Measurements from ENCODE around the gene RPS16.

Gene RPS16

GRCh38 chr19:39398297-39398864, 37.4 kb downstream of the RPS16 start:
- Histone ChIP-seq H3K9me3 (no peaks in the 10 kb centered on the region), H3K27me3 (no peaks in the 10 kb centered on the region), H3K4me3 (ENCODE audit: low read depth in 1 of 2, low read length in 1 of 2) (peak overlapping the region; percentile 67 to 74), H3K4me1 (ENCODE audit: control insufficient read depth in 1 of 2, insufficient read depth in 1 of 2, low read depth in 1 of 2, low read length in 1 of 2) (peaks cover 55 to 56% of the 10 kb centered on the region in 2 experiments), H3K36me3 (peaks cover 26% of the 10 kb centered on the region), H3K27ac (peak overlapping the region; percentile 98)
- peak; percentile 26 for TF ChIP-seq CTCF (IDR thresholded peaks at IDR 0.05)

GRCh38 chr19:39397360-39398296, 38.1 kb downstream of the RPS16 start:
- peak; percentile 98 for TF ChIP-seq CTCF (IDR thresholded peaks at IDR 0.05)
- peaks cover 27% of the 10 kb centered on the region for H3K36me3 ChIP-seq
- peak overlapping the region; percentile 67 to 74 for H3K4me3 ChIP-seq (ENCODE audit: low read depth in 1 of 2, low read length in 1 of 2)

GRCh38 chr19:39390751-39391437, 44.9 kb downstream of the RPS16 start, which contains the start of the genes MED29 and PAF1:
Gene MED29, plus strand, starts transcription at chr19:39391378. Its CDS starts 45 bp downstream, at chr19:39391423.
Gene PAF1, minus strand, starts transcription at chr19:39391106. Its CDS starts 242 bp downstream, at chr19:39390864.
- peaks cover 21 to 27% of the 10 kb centered on the region in 2 experiments for H3K4me1 ChIP-seq (ENCODE audit: control insufficient read depth in 1 of 2, insufficient read depth in 1 of 2, low read depth in 1 of 2, low read length in 1 of 2)
- H3K27me3 ChIP-seq, result no peaks in the 10 kb centered on the region
- peak within 1 kb of the TSS; percentile 96 for H3K27ac ChIP-seq
- H3K4me3 ChIP-seq (ENCODE audit: low read depth in 1 of 2, low read length in 1 of 2), result peak within 1 kb of the TSS; percentile 93 to 99
- TF ChIP-seq CTCF (IDR thresholded peaks at IDR 0.05), result peak; percentile 56
- no peaks in the 10 kb centered on the region for H3K9me3 ChIP-seq
- H3K36me3 ChIP-seq, result peaks cover 61% of the 10 kb centered on the region

More at GRCh38 chr19:39397360-39398296, 38.1 kb downstream of the RPS16 start:
- Histone ChIP-seq H3K4me1 (ENCODE audit: control insufficient read depth in 1 of 2, insufficient read depth in 1 of 2, low read depth in 1 of 2, low read length in 1 of 2) (peaks cover 56 to 57% of the 10 kb centered on the region in 2 experiments), H3K27me3 (no peaks in the 10 kb centered on the region), H3K9me3 (no peaks in the 10 kb centered on the region), H3K27ac (peak overlapping the region; percentile 98)

GRCh38 chr19:39390451-39390750, 45.3 kb downstream of the RPS16 start:
- H3K36me3 ChIP-seq, result peaks cover 64% of the 10 kb centered on the region
- H3K27ac ChIP-seq, result peak overlapping the region; percentile 96
- H3K27me3 ChIP-seq, result no peaks in the 10 kb centered on the region
- H3K4me3 ChIP-seq (ENCODE audit: low read depth in 1 of 2, low read length in 1 of 2), result peak overlapping the region; percentile 93 to 99
- no peaks in the 10 kb centered on the region for H3K9me3 ChIP-seq
- no peak for TF ChIP-seq CTCF (IDR thresholded peaks at IDR 0.05)
- H3K4me1 ChIP-seq (ENCODE audit: control insufficient read depth in 1 of 2, insufficient read depth in 1 of 2, low read depth in 1 of 2, low read length in 1 of 2), result peaks cover 21 to 27% of the 10 kb centered on the region in 2 experiments

GRCh38 chr19:39389631-39390414, 45.9 kb downstream of the RPS16 start:
- no peak for TF ChIP-seq CTCF (IDR thresholded peaks at IDR 0.05)
- no peaks in the 10 kb centered on the region for H3K9me3 ChIP-seq
- no peaks in the 10 kb centered on the region for H3K27me3 ChIP-seq
- H3K36me3 ChIP-seq, result peaks cover 64% of the 10 kb centered on the region
- H3K27ac ChIP-seq, result peak overlapping the region; percentile 96
- peaks cover 21 to 27% of the 10 kb centered on the region in 2 experiments for H3K4me1 ChIP-seq (ENCODE audit: control insufficient read depth in 1 of 2, insufficient read depth in 1 of 2, low read depth in 1 of 2, low read length in 1 of 2)
- H3K4me3 ChIP-seq (ENCODE audit: low read depth in 1 of 2, low read length in 1 of 2), result peak overlapping the region; percentile 93 to 99

All from neutrophil (primary cell).